GM10266 (cell line): ENCODE data around the gene TARS2.

Experiments
- DNase-seq: peaks from one replicate; pipeline ENCODE4 v3.0.0; 2012; ENCODE audit errors: extremely low spot score
- TF ChIP-seq, protein P1 (sequence below): IDR thresholded peaks from 2 replicates; pipeline ENCODE4 v1.5.1; 2012; ENCODE audit warnings: mild to moderate bottlenecking, low read depth; ENCODE audit not compliant: control insufficient read depth, insufficient read depth; ENCODE audit errors: missing control alignments

The TARS2 gene

DNA sequence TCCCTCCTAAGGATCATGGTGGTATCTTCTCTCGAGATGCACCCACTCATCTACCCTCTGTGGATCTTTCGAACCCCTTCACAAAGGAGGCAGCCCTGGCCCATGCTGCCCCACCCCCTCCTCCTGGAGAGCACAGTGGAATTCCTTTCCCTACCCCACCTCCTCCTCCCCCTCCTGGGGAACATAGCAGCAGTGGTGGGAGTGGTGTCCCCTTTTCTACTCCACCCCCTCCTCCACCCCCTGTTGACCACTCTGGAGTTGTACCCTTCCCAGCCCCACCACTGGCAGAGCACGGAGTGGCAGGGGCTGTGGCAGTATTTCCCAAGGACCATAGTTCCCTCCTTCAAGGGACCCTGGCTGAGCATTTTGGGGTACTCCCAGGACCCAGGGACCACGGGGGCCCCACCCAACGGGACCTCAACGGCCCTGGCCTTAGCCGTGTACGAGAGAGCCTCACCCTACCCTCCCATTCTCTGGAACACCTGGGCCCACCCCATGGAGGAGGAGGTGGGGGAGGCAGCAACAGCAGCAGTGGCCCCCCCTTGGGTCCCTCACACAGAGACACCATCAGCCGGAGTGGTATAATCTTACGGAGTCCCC is 14.5 kb upstream of the TARS2 start:
- TF ChIP-seq, protein P1, sequence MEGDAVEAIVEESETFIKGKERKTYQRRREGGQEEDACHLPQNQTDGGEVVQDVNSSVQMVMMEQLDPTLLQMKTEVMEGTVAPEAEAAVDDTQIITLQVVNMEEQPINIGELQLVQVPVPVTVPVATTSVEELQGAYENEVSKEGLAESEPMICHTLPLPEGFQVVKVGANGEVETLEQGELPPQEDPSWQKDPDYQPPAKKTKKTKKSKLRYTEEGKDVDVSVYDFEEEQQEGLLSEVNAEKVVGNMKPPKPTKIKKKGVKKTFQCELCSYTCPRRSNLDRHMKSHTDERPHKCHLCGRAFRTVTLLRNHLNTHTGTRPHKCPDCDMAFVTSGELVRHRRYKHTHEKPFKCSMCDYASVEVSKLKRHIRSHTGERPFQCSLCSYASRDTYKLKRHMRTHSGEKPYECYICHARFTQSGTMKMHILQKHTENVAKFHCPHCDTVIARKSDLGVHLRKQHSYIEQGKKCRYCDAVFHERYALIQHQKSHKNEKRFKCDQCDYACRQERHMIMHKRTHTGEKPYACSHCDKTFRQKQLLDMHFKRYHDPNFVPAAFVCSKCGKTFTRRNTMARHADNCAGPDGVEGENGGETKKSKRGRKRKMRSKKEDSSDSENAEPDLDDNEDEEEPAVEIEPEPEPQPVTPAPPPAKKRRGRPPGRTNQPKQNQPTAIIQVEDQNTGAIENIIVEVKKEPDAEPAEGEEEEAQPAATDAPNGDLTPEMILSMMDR: no peak
- no peak for DNase-seq

DNA sequence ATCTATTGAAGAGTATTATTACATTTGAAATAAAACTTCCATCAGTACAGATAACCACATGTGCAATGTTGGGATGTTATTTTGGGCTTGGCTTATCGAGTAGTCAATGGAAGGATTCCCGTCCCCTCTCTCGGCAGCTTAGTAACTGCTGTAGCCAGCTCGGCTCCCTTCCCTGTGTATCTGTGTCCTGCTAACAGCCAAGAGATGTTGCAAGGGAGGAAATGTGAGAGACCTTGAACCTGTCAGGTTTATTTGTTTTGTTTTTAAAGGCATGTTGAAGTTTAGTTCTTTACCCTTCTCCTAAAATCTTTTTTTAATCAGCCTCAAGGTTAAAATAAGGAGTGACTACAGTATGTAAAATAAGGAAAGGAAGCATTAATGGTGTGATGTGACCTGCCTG is 13.6 kb upstream of the TARS2 start:
- no peak for DNase-seq
- TF ChIP-seq, protein P1: no peak

DNA sequence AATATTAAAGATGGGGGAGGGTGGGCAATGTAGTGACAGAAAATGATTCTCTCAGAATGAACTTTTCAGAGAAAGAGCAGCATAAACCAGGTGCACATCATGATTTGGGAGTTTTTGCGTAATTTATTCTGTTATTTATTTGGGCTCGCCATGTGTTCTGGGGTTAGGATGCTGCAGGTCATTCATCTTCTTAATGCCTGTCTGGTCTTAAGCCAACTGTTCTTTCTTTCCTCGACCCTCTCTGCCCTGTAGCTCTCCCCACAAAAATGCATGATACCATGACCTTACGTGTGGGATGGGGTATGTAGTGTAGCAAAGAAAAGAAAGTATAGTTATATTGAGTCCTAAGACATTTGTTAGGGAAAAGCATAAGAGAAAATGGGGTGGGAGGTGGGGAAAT is 12.3 kb upstream of the TARS2 start:
- TF ChIP-seq, protein P1: no peak
- no peak for DNase-seq

DNA sequence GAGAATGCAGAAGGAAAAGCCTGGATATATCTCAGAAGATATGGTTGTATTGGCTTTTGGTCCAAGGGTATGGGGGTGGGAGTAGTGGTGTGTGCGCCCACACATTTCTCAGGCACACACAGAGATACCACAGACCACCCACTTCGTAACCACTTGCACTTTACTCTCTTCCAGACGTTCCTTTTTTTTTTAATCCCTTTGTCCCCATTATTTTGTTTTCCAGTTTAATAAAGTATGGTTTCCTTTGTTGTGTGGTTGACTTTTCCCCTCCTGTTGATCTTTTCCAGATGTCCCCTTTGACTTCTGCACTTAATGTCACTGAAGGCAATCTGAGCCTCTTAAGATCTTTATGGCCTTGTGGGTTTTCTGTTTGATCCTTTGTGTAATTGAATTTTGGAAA is 10.5 kb upstream of the TARS2 start:
- TF ChIP-seq, protein P1: no peak

DNA sequence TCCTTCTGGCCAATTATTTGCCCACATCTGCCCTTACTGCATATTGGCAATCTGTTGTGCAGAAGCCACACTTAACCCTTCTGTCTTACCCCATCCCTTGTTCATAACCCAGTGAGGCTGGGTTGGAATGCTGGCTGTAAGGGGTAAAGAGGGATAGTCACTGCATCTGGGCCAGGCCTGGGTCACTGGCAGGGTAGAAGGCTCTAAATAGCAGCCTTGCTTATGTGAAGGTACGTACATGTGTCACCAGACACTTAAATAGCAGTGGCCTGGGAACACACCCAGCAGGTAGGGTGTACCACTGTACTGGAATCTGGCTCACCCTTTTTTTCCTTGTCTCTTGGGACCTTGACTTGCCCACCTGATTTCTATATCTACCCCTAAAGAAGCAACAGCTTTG is 9.9 kb upstream of the TARS2 start:
- TF ChIP-seq, protein P1: no peak
- no peak for DNase-seq

More for the DNA sequence above, 10.5 kb upstream of the TARS2 start:
- no peak for DNase-seq

DNA sequence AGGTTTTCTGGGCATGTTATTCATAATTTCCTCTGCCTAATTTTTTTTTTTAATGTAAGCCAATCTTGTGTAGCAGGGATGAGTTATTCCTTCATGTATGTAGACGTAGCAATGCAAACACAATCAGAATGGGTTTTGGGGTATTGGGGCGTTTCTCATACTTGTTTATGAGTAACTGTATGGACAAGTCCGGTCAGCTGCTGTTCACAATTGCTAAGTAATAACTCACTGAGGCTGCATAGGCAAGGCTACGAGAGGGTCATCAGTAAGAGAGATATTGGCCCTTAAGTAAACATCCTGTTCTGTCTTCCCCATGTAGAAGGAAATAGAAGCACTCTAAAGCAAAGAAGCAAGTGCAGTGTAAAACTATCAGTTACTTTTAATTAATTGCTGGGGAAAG is 9.5 kb upstream of the TARS2 start:
- no peak for DNase-seq

DNA sequence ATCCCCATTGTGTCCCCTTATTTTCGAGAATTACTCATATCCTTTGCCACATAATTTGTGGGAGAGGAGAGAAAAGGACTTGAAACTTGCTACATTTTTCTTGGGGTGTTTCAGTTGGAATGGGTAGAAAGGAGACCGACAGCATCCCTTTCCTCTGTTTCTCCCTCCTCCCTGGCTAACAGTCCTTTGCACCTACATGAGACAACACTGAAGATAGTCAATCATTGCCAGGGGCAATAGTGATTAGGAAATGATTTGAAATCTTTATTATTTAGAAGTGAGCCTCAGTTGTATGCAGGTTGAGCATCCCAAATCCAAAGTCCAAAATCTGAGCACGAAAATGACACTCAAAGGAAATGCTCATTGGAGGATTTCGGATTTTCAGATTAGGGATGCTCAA is 7.8 kb upstream of the TARS2 start:
- no peak for DNase-seq
- TF ChIP-seq, protein P1: no peak

More for the DNA sequence above, 9.5 kb upstream of the TARS2 start:
- TF ChIP-seq, protein P1: no peak
